ENCODE data around the gene INO80C.

DNA sequence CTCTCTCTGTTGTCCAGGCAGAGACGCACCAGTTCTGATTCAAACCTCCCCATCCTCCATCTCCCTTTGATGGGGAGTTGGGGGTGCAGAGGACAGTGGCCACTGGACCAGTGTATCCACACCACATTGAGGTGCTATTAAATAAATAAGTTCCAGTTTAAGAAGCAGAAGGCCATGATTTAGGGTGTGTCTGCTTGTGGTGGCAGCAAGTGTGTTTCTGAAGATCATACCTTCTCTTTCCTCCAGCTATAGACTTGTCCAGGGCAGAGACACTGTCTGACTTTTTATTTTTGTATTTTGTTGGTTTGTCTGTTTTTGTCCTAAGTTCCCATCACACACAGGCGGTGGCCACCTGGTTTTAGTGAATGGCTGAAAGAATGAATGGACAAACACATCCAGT is 16.5 kb upstream of the INO80C start:
- TF ChIP-seq, protein P1, sequence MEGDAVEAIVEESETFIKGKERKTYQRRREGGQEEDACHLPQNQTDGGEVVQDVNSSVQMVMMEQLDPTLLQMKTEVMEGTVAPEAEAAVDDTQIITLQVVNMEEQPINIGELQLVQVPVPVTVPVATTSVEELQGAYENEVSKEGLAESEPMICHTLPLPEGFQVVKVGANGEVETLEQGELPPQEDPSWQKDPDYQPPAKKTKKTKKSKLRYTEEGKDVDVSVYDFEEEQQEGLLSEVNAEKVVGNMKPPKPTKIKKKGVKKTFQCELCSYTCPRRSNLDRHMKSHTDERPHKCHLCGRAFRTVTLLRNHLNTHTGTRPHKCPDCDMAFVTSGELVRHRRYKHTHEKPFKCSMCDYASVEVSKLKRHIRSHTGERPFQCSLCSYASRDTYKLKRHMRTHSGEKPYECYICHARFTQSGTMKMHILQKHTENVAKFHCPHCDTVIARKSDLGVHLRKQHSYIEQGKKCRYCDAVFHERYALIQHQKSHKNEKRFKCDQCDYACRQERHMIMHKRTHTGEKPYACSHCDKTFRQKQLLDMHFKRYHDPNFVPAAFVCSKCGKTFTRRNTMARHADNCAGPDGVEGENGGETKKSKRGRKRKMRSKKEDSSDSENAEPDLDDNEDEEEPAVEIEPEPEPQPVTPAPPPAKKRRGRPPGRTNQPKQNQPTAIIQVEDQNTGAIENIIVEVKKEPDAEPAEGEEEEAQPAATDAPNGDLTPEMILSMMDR (IDR thresholded peaks at IDR 0.05; ENCODE audit: borderline replicate concordance, extremely low read depth, low read length, poor library complexity, severe bottlenecking) = no peak
- TF ChIP-seq EZH2 (IDR thresholded peaks at IDR 0.05; ENCODE audit: borderline replicate concordance, low read depth, low read length, severe bottlenecking) = no peak

All from DND-41 (cell line).